Lung microvascular endothelial cell (primary cell): ENCODE data around the gene MYLIP. TPM values are rescaled to one million over a fixed set of nuclear protein-coding genes. Genes with fewer than 3 reads are reported as not detected.

Source experiments
- DNase-seq, 2 donors: peaks; one replicate each; pipeline versions ENCODE4 v3.0.0 to v3.0.0-alpha.2; 2010; ENCODE audit warnings: low read depth in 2 of 2
- total RNA-seq: library from RNA; depleted of rRNA; stranded (reverse); fragments of >200 nt; gene quantifications from 2 replicates; pipeline ENCODE4 v1.2.1, GENCODE V29; 2014

The MYLIP gene
- total RNA-seq: 19.2 and 39.9 TPM in 2 replicates

- DNase-seq: peak; percentile 95 to 96
These were observed at the start of gene MYLIP for GRCh38 chr6:16128759-16129622. MYLIP (plus strand) TSS chr6:16129086; CDS start chr6:16129323, 237 bp downstream.

GRCh38 chr6:16079354-16079753, 49.5 kb upstream of the MYLIP start:
- DNase-seq: no peak

GRCh38 chr6:16080204-16080603, 48.7 kb upstream of the MYLIP start:
- no peak for DNase-seq

- DNase-seq: no peak
These were observed 47.6 kb upstream of the MYLIP start for GRCh38 chr6:16081326-16081725.

GRCh38 chr6:16082361-16082760, 46.5 kb upstream of the MYLIP start:
- no peak for DNase-seq

GRCh38 chr6:16086965-16087364, 41.9 kb upstream of the MYLIP start:
- no peak for DNase-seq

- no peak for DNase-seq
These were observed 41.5 kb upstream of the MYLIP start for GRCh38 chr6:16087386-16087785.

- DNase-seq: no peak
These were observed 40.5 kb upstream of the MYLIP start for GRCh38 chr6:16088409-16088808.

GRCh38 chr6:16089232-16090062, 39.4 kb upstream of the MYLIP start:
- no peak for DNase-seq

GRCh38 chr6:16090452-16090851, 38.4 kb upstream of the MYLIP start:
- no peak for DNase-seq

- DNase-seq: no peak
These were observed 38.0 kb upstream of the MYLIP start for GRCh38 chr6:16090920-16091319.

GRCh38 chr6:16092140-16092539, 36.7 kb upstream of the MYLIP start:
- DNase-seq: peak; percentile 17 to 73

GRCh38 chr6:16092990-16093389, 35.9 kb upstream of the MYLIP start:
- DNase-seq: peak in 1 of 2 donors; percentile 19

GRCh38 chr6:16095180-16095579, 33.7 kb upstream of the MYLIP start:
- DNase-seq: no peak

- DNase-seq: no peak
These were observed 31.3 kb upstream of the MYLIP start for GRCh38 chr6:16097382-16098171.

- DNase-seq: no peak
These were observed 30.7 kb upstream of the MYLIP start for GRCh38 chr6:16098211-16098610.

GRCh38 chr6:16102208-16102607, 26.7 kb upstream of the MYLIP start:
- no peak for DNase-seq

- no peak for DNase-seq
These were observed 25.2 kb upstream of the MYLIP start for GRCh38 chr6:16103722-16104121.

GRCh38 chr6:16104624-16105433, 24.1 kb upstream of the MYLIP start:
- no peak for DNase-seq

GRCh38 chr6:16105854-16106253, 23.0 kb upstream of the MYLIP start:
- no peak for DNase-seq
